Activated gamma-delta T cell treated with anti-CD3 and anti-CD28 coated beads, Interleukin-2, amount 50 U/mL, for 16 hours (primary cell): Measurements from ENCODE around the gene TSPAN14.
"Not testable (repeated sequence)": the region's sequence is repeated elsewhere in the genome, so short reads cannot be mapped to it uniquely, and the experiment has no call there.

Experiments used
- DNase-seq: peaks from one replicate; pipeline ENCODE4 v3.0.0-alpha.2; 2020; ENCODE audit warnings: low read depth

Gene TSPAN14

GRCh38 chr10:80524190-80524909 is 70.2 kb downstream of the TSPAN14 start:
- no peak for DNase-seq

DNA sequence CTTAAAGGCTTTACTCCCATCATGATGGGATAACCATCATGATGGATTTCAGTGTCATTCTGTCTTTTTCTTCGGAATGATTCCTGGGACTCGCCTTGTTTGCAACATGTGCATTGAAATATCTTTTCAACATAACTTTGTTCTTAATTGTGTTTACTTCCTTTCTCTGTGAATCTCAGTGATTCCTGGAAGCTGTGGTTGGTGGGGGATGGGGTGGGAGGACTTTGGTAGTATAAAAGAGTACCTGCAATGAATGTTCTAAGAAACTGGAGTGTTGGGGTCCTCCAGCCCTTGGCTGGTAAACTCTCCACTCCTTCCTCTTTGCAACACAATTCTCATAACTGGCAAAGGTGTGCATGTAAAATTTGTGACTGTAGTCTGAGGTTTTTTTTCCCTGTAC is 72.1 kb downstream of the TSPAN14 start:
- no peak for DNase-seq

- DNase-seq: no peak
These were observed 72.6 kb downstream of the TSPAN14 start for GRCh38 chr10:80526742-80527141.

DNA sequence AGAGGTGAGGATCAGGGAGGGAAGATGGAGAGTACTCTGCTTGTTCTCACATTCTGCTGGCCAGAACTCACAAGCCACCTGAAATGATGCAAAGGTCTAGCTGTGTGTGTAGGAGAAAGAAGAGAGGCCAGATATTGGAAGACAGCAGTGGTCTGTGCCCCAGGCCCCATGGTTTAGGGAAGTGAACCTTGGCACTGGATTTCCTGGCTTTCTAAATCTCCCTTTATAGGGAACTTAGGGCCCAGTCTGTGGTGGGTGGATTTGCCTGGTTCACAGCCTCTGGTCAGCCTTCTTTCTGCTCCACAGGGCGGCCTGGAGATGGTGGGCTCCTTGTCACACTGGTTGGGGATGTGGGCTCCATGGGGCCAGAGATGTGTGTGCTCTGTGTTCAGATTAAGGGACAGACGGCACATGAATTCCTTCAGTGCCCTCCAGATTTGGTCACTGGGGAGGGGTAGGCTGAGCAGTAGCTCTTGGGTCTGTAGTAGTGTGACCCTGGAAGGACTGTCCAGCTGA is 74.1 kb downstream of the TSPAN14 start:
- no peak for DNase-seq

DNA sequence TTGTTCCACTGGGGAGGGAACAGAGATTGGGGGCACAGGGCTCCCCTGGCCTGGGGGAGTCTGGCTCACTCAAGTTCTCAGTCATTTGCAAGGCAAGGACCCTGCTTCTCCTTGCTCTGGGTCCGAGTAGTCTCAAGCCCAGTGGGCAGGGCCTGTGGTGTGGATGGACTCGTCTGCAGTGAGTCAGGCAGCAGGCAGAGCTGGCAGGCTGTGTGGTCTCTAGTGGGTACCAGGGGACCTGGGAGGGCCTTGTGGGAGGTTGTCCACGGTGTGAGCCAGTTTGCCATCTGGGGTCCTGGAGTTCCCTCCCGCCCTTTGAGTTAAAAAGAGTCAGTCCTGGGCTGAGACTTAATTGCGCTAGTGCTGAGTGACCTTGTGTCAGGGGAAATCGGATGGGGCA is 74.8 kb downstream of the TSPAN14 start:
- DNase-seq: no peak

GRCh38 chr10:80529604-80530003 is 75.5 kb downstream of the TSPAN14 start:
- peak; percentile 22 for DNase-seq

- DNase-seq: no peak
These were observed 76.1 kb downstream of the TSPAN14 start for GRCh38 chr10:80530251-80530650.

GRCh38 chr10:80530816-80531215 is 76.7 kb downstream of the TSPAN14 start:
- no peak for DNase-seq

- no peak for DNase-seq
These were observed 78.5 kb downstream of the TSPAN14 start for GRCh38 chr10:80532571-80532970.

DNA sequence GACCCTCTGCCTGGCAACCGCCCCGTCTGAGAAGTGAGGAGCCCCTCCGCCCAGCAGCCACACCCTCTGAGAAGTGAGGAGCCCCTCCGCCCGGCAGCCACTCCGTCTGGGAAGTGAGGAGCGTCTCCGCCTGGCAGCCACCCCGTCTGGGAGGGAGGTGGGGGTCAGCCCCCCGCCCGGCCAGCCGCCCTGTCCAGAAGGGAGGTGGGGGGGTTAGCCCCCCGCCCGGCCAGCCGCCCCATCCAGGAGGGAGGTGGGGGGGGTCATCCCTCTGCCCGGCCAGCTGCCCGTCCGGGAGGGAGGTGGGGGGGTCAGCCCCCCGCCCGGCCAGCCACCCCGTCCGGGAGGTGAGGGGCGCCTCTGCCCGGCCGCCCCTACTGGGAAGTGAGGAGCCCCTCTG is 79.9 kb downstream of the TSPAN14 start:
- not testable (repeated sequence) for DNase-seq

- DNase-seq: not testable (repeated sequence)
These were observed 80.5 kb downstream of the TSPAN14 start for GRCh38 chr10:80534646-80535045.

GRCh38 chr10:80535671-80536360 is 81.7 kb downstream of the TSPAN14 start:
- peak; percentile 52 for DNase-seq

- DNase-seq: no peak
These were observed 82.3 kb downstream of the TSPAN14 start for GRCh38 chr10:80536361-80536835.

GRCh38 chr10:80537086-80537735 is 83.1 kb downstream of the TSPAN14 start:
- no peak for DNase-seq

DNA sequence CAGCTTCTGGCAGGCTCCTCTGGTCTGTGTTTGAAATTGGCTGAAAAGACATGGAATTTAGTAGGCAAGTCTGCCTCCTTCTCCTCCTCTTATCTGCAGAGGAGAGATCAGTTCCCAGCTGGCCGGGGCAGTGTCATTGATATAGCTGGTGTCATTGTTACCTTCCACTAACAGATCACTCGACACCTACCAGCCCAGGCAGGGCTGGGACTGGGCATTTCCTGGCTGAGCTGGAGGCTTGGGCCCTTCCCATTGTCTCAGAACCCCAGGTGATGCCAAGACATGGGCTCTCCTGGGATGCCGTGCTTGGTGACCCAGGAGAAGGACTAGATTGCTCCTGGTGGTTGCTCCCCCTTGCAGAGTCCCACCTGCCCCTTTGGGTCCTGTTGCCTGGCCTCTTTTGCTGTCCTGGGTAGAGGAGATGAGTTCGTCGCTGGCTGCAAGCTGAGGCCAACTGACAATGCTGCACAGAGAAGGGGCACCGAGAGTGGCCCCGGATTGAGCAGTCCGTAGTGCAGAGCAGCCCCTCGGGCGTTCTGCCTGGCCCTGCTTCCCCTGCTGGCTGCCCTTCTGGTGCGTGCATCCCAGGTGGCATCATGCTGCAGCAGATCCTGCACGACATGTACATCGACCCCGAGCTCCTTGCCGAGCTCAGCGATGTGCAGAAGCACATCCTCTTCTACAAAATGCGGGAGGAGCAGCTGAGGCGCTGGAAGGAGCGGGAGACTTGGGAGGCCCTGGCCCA is 83.8 kb downstream of the TSPAN14 start, which contains the start of gene SH2D4B:
Gene SH2D4B (plus strand): TSS at position 167 of the 745 bp plus-strand sequence. CDS start 430 bp downstream, at position 597.
- DNase-seq: no peak

DNA sequence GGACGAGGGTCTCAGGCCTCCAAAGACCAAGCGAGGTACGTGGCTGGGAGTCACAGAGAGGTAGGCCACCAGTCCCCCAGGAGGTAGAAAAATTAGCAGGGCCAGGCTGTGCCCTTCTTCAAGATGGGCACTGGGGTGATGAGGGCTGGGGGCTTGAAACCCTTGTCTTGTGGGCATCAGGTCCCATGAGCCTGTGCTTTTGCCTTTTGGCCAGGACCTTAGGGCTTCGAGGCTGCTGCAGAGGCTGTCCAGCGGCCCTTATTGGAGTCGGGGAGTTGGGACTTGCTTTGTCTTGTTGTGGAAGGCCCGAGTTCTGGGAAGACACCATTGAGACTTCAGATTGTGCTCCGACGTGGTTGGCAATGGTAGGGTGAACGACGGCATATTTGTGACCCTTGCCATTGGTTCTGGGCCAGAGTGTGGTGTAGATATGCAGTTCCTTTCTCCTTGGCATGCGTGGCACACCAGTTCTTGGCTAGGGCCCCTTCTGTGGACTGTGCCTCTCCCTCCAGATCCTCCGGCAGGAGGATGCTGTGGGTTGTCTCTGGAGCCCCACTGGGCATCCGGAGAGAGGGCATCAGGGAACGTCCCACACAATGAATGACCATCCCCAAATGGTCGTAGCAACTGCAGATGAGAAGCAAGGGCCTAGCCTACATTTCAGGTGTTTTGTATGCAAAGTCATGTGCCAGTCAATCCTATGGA is 84.5 kb downstream of the TSPAN14 start:
- DNase-seq: no peak

- DNase-seq: no peak
These were observed 85.4 kb downstream of the TSPAN14 start for GRCh38 chr10:80539421-80540031.

DNA sequence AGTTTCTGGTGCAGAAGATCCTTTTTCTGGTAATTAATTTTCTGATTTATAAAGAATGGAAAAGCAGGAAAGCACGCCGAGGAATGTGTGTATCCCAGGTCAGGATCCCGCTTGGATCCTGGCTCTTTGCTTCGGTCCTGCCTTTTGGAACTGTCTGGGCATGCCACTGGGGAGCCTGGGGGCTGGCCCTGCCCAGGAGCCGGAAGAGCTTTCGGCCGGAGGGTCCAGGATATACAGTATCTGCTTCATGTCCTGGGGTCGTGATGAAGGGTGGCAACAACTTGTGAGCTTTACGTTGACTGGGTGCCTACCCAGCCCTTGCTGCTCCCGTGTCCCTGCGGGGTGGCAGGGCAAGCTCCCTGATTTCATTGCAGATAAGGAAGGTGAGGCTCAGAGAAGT is 86.0 kb downstream of the TSPAN14 start:
- no peak for DNase-seq

DNA sequence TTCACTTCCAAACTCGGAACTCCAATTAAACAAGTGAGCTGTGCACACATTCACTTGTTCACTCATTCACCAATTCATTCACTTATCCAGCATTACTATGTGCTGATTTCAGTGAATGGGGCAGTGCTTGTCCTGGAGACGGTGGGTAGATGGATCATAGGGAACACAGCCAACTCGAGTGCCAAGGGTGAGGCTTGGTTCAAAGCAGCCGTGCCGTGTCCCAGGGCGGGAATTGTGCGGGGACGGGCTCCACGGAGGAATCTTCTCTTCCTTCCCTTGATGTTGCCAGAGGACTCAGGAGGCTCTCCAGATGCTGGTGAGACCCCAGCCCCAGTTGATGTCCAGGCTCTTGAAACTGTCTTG is 86.5 kb downstream of the TSPAN14 start:
- no peak for DNase-seq

GRCh38 chr10:80540981-80541750 is 87.1 kb downstream of the TSPAN14 start:
- no peak for DNase-seq
